Neural cell (in vitro differentiated cells): ENCODE measurements around the gene ANO3. TPM values are rescaled to one million over a fixed set of nuclear protein-coding genes. Genes with fewer than 3 reads are reported as not detected.

Experiments used
- H2AFZ ChIP-seq: fragments of 200-600, 300-800 bp; sonication (generic), shearing (Covaris generic); 2 replicates; pipeline ENCODE4 v1.6.0; 2014; ENCODE audit warnings: low read depth, mild to moderate bottlenecking, antibody characterized with exemption, low read length, moderate library complexity
- H3F3A ChIP-seq: fragments of 200-600 bp; shearing (Covaris generic); 2 replicates; pipeline ENCODE4 v1.6.1; 2016; ENCODE audit warnings: mild to moderate bottlenecking, moderate library complexity, mixed read lengths, antibody characterized with exemption, low read length; ENCODE audit not compliant: insufficient read depth, poor library complexity, severe bottlenecking
- H3K27ac ChIP-seq: fragments of 200-600, 300-800 bp; sonication (generic), shearing (Covaris generic); 2 replicates; pipeline ENCODE4 v1.5.1; 2014; ENCODE audit warnings: mild to moderate bottlenecking, low read length, moderate library complexity
- H3K27me3 ChIP-seq: fragments of 300-800, 200-600 bp; sonication (generic), shearing (Covaris generic); 2 replicates; pipeline ENCODE4 v1.6.0; 2014; ENCODE audit warnings: mild to moderate bottlenecking, low read depth, low read length, moderate library complexity; ENCODE audit not compliant: insufficient read depth
- H3K36me3 ChIP-seq: fragments of 300-800, 200-600 bp; sonication (generic), shearing (Covaris generic); 2 replicates; pipeline ENCODE4 v1.5.1; 2014; ENCODE audit warnings: mild to moderate bottlenecking, antibody characterized with exemption, low read length, moderate library complexity; ENCODE audit not compliant: insufficient read depth
- H3K4me2 ChIP-seq: fragments of 300-800, 200-600 bp; sonication (generic), shearing (Covaris generic); 2 replicates; pipeline ENCODE4 v1.6.0; 2014; ENCODE audit warnings: mild to moderate bottlenecking, low read length
- H3K4me3 ChIP-seq: fragments of 300-800, 200-600 bp; sonication (generic), shearing (Covaris generic); 2 replicates; pipeline ENCODE4 v1.5.1; 2014; ENCODE audit warnings: mild to moderate bottlenecking, low read length, moderate library complexity
- H3K79me2 ChIP-seq: fragments of 200-600 bp; shearing (Covaris generic); replicated peaks from 2 replicates; pipeline ENCODE4 v1.6.0; 2014; ENCODE audit warnings: mild to moderate bottlenecking, low read length, moderate library complexity; ENCODE audit not compliant: insufficient read depth
- H3K9ac ChIP-seq: fragments of 300-800, 200-600 bp; sonication (generic), shearing (Covaris generic); 2 replicates; pipeline ENCODE4 v1.6.1; 2016; ENCODE audit warnings: mild to moderate bottlenecking, low read length, mixed read lengths
- H3K9me2 ChIP-seq: fragments of 200-600 bp; shearing (Covaris generic); 2 replicates; pipeline ENCODE4 v1.6.1; 2016; ENCODE audit warnings: mild to moderate bottlenecking, low read length, mixed read lengths; ENCODE audit not compliant: insufficient read depth
- H3K9me3 ChIP-seq: fragments of 200-600, 300-800 bp; sonication (generic), shearing (Covaris generic); 2 replicates; pipeline ENCODE4 v1.6.1; 2016; ENCODE audit warnings: mild to moderate bottlenecking, mixed run types, low read length, moderate library complexity, mixed read lengths
- H4K20me1 ChIP-seq: fragments of 200-600 bp; shearing (Covaris generic); 2 replicates; pipeline ENCODE4 v1.6.1; 2016; ENCODE audit warnings: mild to moderate bottlenecking, mixed run types; ENCODE audit not compliant: insufficient read depth
- EP300 ChIP-seq: fragments of 450-650 bp; conservative IDR thresholded peaks from 2 replicates; pipeline ENCODE4 v1.6.1; 2014; ENCODE audit warnings: antibody characterized with exemption, mild to moderate bottlenecking, moderate library complexity; ENCODE audit not compliant: poor library complexity, severe bottlenecking
- EZH2 ChIP-seq: fragments of 200-600, 300-800 bp; shearing (Covaris generic), sonication (generic); IDR thresholded peaks from 2 replicates; pipeline ENCODE4 v1.6.1; 2014; ENCODE audit warnings: antibody characterized with exemption, low read length, borderline replicate concordance, mild to moderate bottlenecking; ENCODE audit not compliant: insufficient read depth, poor library complexity, severe bottlenecking
- MXI1 ChIP-seq: fragments of 450-650 bp; conservative IDR thresholded peaks from 2 replicates; pipeline ENCODE4 v1.6.1; 2014; ENCODE audit warnings: antibody characterized with exemption, mild to moderate bottlenecking; ENCODE audit not compliant: poor library complexity, severe bottlenecking
- POLR2AphosphoS5 ChIP-seq: IDR thresholded peaks from 2 replicates; pipeline ENCODE4 v1.6.1; 2012
- RAD21 ChIP-seq: fragments of 450-650 bp; conservative IDR thresholded peaks from 2 replicates; pipeline ENCODE4 v1.6.1; 2014; ENCODE audit warnings: antibody characterized with exemption, mild to moderate bottlenecking, moderate library complexity
- SMC3 ChIP-seq: fragments of 450-650 bp; conservative IDR thresholded peaks from 2 replicates; pipeline ENCODE4 v1.6.1; 2014; ENCODE audit warnings: antibody characterized with exemption, mild to moderate bottlenecking, moderate library complexity; ENCODE audit not compliant: poor library complexity
- TAF1 ChIP-seq: IDR thresholded peaks from 2 replicates; pipeline ENCODE4 v1.6.1; 2012; ENCODE audit warnings: low read depth
- polyA plus RNA-seq: library from polyadenylated mRNA; depleted of rRNA; stranded (reverse); fragments of >200 nt; gene quantifications from 2 replicates; pipeline ENCODE4 v1.2.3, GENCODE V29; 2014
- TF ChIP-seq, protein P1 (sequence below): IDR thresholded peaks from 2 replicates; pipeline ENCODE4 v1.6.1; 2012; ENCODE audit warnings: borderline replicate concordance
- TF ChIP-seq, protein P2 (sequence below): fragments of 450-650 bp; IDR thresholded peaks from 2 replicates; pipeline ENCODE4 v1.5.1; 2014; ENCODE audit warnings: antibody characterized with exemption, mild to moderate bottlenecking, moderate library complexity; ENCODE audit not compliant: poor library complexity, severe bottlenecking

Gene ANO3
- polyA plus RNA-seq, 1 donor from 2014 or later = not detected

DNA sequence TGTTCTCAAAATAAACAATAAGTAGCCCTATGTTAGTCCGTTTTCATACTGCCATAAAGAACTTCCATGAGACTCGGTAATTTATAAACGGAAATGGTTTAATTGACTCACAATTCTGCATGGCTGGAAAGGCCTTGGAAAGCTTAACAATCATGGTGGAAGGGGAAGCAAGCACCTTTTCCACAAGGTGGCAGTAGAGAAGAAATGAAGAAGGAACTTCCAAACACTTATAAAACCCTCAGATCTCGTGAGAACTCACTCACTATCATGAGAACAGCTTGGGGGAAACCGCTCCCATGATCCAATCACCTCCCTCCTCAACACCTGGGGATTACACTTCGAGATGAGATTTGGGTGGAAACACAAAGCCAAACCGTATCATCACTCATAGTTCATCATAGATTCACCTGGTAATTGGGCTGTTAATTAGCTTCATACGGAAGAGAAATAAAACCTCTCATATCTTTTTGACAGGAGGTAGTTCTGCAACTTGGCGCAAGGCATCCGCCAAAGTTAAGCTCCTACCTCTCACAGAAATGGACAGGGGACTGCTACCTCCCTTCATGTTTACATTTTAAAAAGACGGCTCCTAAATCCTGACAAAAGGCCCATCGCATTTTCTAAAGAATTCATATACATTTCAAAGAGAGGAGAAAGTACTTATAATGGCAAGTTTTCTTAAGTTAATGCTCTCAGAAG is 191.1 kb downstream of the ANO3 start:
- Histone ChIP-seq H3K4me3 (no peak overlapping the region), H3K9ac (no peak overlapping the region), H3K9me2 (no peaks in the 10 kb centered on the region), H3K36me3 (no peaks in the 10 kb centered on the region), H3K4me2 (no peak overlapping the region), H3K27me3 (no peaks in the 10 kb centered on the region), H3K27ac (no peak overlapping the region), H3K79me2 (no peaks in the 10 kb centered on the region), H2AFZ (no peak overlapping the region), H4K20me1 (no peaks in the 10 kb centered on the region), H3K9me3 (no peaks in the 10 kb centered on the region), H3F3A (no peaks in the 10 kb centered on the region)
- TF ChIP-seq, protein P1, sequence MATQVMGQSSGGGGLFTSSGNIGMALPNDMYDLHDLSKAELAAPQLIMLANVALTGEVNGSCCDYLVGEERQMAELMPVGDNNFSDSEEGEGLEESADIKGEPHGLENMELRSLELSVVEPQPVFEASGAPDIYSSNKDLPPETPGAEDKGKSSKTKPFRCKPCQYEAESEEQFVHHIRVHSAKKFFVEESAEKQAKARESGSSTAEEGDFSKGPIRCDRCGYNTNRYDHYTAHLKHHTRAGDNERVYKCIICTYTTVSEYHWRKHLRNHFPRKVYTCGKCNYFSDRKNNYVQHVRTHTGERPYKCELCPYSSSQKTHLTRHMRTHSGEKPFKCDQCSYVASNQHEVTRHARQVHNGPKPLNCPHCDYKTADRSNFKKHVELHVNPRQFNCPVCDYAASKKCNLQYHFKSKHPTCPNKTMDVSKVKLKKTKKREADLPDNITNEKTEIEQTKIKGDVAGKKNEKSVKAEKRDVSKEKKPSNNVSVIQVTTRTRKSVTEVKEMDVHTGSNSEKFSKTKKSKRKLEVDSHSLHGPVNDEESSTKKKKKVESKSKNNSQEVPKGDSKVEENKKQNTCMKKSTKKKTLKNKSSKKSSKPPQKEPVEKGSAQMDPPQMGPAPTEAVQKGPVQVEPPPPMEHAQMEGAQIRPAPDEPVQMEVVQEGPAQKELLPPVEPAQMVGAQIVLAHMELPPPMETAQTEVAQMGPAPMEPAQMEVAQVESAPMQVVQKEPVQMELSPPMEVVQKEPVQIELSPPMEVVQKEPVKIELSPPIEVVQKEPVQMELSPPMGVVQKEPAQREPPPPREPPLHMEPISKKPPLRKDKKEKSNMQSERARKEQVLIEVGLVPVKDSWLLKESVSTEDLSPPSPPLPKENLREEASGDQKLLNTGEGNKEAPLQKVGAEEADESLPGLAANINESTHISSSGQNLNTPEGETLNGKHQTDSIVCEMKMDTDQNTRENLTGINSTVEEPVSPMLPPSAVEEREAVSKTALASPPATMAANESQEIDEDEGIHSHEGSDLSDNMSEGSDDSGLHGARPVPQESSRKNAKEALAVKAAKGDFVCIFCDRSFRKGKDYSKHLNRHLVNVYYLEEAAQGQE = no peak
- TF ChIP-seq EZH2 (no peak), RAD21 (no peak), EP300 (no peak), POLR2AphosphoS5 (no peak), TAF1 (no peak), SMC3 (no peak), MXI1 (no peak)
- TF ChIP-seq, protein P2, sequence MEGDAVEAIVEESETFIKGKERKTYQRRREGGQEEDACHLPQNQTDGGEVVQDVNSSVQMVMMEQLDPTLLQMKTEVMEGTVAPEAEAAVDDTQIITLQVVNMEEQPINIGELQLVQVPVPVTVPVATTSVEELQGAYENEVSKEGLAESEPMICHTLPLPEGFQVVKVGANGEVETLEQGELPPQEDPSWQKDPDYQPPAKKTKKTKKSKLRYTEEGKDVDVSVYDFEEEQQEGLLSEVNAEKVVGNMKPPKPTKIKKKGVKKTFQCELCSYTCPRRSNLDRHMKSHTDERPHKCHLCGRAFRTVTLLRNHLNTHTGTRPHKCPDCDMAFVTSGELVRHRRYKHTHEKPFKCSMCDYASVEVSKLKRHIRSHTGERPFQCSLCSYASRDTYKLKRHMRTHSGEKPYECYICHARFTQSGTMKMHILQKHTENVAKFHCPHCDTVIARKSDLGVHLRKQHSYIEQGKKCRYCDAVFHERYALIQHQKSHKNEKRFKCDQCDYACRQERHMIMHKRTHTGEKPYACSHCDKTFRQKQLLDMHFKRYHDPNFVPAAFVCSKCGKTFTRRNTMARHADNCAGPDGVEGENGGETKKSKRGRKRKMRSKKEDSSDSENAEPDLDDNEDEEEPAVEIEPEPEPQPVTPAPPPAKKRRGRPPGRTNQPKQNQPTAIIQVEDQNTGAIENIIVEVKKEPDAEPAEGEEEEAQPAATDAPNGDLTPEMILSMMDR = no peak

- Histone ChIP-seq H3K9me2 (no peaks in the 10 kb centered on the region), H3K27me3 (no peaks in the 10 kb centered on the region), H3K4me3 (no peak overlapping the region), H3F3A (no peaks in the 10 kb centered on the region), H3K4me2 (no peak overlapping the region), H3K79me2 (no peaks in the 10 kb centered on the region), H4K20me1 (no peaks in the 10 kb centered on the region), H3K9ac (no peak overlapping the region), H3K36me3 (no peaks in the 10 kb centered on the region), H3K9me3 (no peaks in the 10 kb centered on the region), H2AFZ (no peak overlapping the region), H3K27ac (no peak overlapping the region)
- TF ChIP-seq MXI1 (no peak), POLR2AphosphoS5 (no peak), EZH2 (no peak), EP300 (no peak), RAD21 (no peak), SMC3 (no peak), TAF1 (no peak)
- TF ChIP-seq, protein P2 = no peak
- TF ChIP-seq, protein P1 = no peak
Observed at GRCh38 chr11:26527685-26528084, 195.8 kb downstream of the ANO3 start.
